ENCODE data around the gene TMPRSS12.
A peak's percentile ranks its signal among the peaks of the same experiment; 100 is the strongest.
"Not testable (repeated sequence)": the region's sequence is repeated elsewhere in the genome, so short reads cannot be mapped to it uniquely, and the experiment has no call there.

TMPRSS12 gene

DNA sequence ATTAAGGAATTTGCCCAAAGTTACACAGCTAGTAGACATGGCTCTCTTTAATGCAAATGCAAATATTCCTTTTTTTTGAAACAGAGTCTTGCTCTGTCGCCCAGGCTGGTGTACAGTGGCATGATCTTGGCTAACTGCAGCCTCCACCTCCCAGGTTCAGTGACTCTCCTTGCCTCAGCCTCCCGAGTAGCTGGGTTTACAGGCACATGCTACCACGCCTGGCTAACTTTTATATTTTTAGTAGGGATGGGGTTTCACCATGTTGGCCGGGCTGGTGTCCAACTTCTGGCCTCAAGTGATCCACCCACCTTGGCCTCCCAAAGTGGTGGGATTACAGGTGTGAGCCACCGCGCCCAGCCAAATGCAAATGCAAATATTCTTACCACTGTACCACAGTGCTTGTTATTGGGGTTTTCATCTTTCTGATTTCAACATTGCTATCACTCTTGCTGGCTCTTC is 85.1 kb downstream of the TMPRSS12 start:
- Mint-ChIP-seq H3K4me1 (peaks cover 49% of the 10 kb centered on the region), H3K27me3 (no peaks in the 10 kb centered on the region), H3K4me3 (peak overlapping the region; percentile 4 to 15), H3K9me3 (no peaks in the 10 kb centered on the region), H3K27ac (no peak overlapping the region)
- DNase-seq (no peak), ATAC-seq (no peak)

DNA sequence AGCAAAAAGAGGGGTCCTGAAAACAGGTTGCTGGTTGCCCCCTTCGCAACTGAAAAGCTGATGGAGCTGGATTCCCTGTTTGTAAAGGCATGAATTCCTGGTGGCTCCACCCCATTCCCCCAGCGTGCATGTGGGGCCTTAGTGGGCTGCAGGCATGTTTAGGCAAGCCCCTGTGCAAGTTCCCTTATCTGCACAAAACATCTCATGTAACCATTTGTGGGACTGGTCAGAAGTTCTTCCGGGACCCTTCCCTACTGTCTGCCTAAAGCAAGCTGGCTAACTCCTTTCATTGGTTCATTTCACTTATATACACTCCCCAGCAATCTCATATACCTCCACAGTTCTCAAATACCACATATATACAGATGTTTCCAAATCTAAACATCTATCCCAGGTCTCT is 85.7 kb downstream of the TMPRSS12 start:
- no peaks in the 10 kb centered on the region for H3K27me3 Mint-ChIP-seq
- H3K4me3 Mint-ChIP-seq = peak overlapping the region in 1 of 2 donors; percentile 4
- H3K27ac Mint-ChIP-seq = no peak overlapping the region
- H3K4me1 Mint-ChIP-seq = peaks cover 44% of the 10 kb centered on the region
- no peak for DNase-seq
- no peak for ATAC-seq
- H3K9me3 Mint-ChIP-seq = no peaks in the 10 kb centered on the region

DNA sequence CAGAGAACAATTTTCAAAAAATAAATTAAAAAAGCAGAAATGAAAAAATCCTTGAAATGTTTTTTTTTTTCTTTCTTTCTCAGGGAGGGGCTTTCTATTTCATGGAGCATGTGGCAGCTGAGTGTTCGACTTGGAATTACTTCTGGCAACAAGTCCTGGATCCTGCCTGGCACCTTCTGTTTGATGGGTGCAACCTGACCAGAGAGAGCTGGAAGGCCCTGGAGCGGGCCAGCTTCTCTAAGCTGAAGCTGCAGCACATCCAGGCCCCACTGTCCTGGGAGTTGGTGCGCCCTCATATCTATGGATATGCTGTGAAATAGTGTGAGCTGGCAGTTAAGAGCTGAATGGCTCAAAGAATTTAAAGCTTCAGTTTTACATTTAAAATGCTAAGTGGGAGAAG is 87.1 kb downstream of the TMPRSS12 start:
- Mint-ChIP-seq H3K9me3 (no peaks in the 10 kb centered on the region), H3K27ac (no peak overlapping the region), H3K27me3 (no peaks in the 10 kb centered on the region), H3K4me3 (no peak overlapping the region), H3K4me1 (peaks cover 33% of the 10 kb centered on the region)
- DNase-seq = no peak
- no peak for ATAC-seq

DNA sequence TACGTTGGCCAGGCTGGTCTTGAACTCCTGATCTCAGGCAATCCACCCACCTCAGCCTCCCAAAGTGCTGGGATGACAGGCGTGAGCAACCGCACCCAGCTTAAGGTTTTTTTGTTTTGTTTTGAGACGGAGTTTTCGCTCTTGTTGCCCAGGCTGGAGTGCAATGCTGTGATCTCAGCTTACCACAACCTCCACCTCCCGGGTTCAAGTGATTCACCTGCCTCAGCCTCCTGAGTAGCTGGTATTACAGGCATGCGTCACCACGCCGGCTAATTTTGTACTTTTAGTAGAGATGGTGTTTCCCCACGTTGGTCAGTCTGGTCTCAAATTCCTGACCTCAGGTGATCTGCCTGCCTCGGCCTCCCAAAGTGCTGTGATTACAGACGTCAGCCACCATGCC is 87.8 kb downstream of the TMPRSS12 start:
- H3K9me3 Mint-ChIP-seq, H3K4me3 Mint-ChIP-seq, H3K27me3 Mint-ChIP-seq, ATAC-seq, H3K27ac Mint-ChIP-seq: not testable (repeated sequence)
- DNase-seq = peak in 1 of 2 donors; percentile 15
- H3K4me1 Mint-ChIP-seq = peaks cover 27% of the 10 kb centered on the region

DNA sequence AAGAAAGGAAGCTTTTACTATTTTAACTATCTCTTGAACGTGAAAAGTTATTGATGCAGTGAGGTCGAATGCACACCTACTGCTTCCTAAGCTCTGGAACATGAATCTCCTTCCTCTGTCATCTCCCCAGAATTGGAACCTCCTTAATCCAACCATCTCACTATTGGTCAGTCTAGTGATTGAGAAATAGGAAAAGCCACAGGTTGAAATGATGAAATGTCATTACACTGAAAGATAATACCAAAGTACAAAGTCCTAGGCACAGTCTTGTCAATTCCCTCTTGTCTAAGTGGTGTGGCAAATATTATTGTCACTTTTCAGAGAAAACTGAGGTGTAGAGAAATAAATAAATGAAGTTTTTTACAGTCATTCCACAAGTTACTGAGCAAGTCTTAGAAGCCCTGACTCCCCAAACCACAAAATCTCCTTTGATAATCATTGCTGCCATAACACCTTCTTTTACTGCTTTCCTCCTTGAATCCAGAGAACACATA is 90.1 kb downstream of the TMPRSS12 start:
- no peak for DNase-seq
- Mint-ChIP-seq H3K27ac (no peak overlapping the region), H3K4me3 (no peak overlapping the region), H3K27me3 (no peaks in the 10 kb centered on the region), H3K4me1 (peaks cover 11% of the 10 kb centered on the region), H3K9me3 (peaks cover 0 to 7% of the 10 kb centered on the region in 2 donors)
- peak; percentile 65 for ATAC-seq

DNA sequence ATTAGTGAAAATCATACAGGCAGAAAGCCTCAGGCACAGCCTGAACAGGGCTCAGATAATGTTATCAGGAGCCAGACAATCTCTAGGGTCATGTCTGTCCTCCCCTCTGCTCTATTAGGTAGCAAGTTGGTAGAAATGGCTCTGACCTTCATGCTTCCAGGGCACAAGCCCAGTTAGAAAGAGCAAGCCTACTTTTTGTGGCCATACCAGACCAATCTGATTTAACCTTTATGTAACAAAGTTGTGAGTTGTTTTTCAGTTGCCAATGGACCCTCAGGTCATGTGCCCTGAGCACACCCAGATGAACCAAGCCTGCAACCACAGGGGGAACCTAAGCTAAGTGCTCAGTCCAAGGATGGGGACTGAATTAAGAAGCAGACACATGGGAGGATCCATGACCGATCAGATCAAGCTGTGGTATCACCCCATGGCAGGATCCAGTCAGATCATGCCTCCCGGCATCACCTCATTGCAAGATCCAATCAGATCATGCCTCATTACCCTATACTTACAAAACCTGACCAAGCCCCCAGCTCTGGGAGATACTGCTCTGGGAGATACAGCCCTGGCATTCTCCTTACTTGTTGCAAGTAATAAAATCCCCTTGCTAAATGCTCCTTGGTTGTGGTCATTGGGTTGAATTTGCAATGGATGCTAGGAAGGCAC is 90.9 kb downstream of the TMPRSS12 start:
- no peak overlapping the region for H3K4me3 Mint-ChIP-seq
- H3K4me1 Mint-ChIP-seq = peaks cover 4% of the 10 kb centered on the region
- DNase-seq = no peak
- peak; percentile 54 for ATAC-seq
- no peak overlapping the region for H3K27ac Mint-ChIP-seq
- H3K27me3 Mint-ChIP-seq = no peaks in the 10 kb centered on the region
- H3K9me3 Mint-ChIP-seq = peaks cover 4 to 10% of the 10 kb centered on the region in 2 donors

DNA sequence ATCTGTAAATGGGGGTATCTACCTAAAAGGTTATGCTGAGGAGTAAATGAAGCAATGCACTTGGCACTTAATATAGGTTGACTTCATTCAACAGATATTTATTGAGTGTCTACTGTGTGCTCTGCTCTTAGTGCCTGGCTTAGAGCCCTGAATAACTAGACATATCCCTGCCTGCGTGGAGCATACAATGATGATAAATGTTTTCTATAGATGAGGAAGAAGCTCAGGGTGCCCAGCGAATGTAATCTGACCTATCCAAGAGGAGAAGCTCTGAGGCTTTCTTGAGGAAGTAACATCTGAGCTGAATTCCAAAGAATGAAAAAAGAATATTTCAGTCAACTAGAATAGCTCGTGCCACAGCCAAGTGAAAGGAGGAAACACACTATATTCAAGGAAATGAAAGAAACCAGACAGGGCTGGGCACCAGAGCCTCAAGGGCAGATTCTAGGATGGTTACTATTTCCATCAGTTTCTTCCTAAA is 91.7 kb downstream of the TMPRSS12 start:
- Mint-ChIP-seq H3K4me3 (no peak overlapping the region), H3K27ac (no peak overlapping the region), H3K4me1 (no peaks in the 10 kb centered on the region), H3K27me3 (no peaks in the 10 kb centered on the region), H3K9me3 (peaks cover 8 to 12% of the 10 kb centered on the region in 2 donors)
- ATAC-seq (no peak), DNase-seq (no peak)

DNA sequence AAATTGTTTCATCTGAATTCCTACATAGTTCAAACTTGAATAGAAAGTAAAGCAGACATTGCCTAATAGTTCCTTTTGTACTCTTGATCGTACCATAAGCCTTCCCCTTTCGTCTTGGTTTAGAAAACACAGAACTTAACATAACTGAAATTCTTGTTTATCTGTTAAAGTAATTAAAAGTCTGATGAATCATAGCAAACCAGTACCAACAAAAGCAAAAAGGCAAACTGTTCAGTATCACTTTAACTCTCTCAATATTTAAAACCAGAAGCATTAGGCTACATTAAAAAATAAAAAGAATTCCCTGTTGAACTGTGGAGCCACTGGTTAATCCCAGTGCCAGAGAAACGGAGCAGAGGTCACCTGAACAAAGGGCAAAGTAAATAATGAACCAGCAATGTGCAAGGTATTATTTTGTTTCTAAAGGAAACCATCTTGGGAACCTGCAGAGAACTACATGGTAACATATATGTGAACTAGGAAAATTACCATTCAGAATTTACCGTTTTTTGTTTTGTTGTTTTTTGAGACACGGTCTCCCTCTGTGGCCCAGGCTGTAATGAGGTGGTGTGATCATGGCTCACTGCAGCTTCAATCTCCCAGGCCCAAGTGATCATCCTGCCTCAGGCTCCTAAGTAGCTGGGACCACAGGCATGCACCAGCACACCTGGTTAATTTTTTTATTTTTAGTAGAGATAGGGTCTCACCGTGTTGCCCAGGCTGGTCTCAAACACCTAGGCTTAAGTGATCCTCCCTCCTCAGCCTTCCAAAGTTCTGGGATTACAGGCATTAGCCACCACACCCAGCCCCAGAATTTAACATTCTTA is 92.5 kb downstream of the TMPRSS12 start:
- H3K27ac Mint-ChIP-seq = no peak overlapping the region
- H3K4me1 Mint-ChIP-seq = no peaks in the 10 kb centered on the region
- H3K27me3 Mint-ChIP-seq = no peaks in the 10 kb centered on the region
- no peak overlapping the region for H3K4me3 Mint-ChIP-seq
- ATAC-seq (no peak), DNase-seq (no peak)
- H3K9me3 Mint-ChIP-seq = peaks cover 8 to 12% of the 10 kb centered on the region in 2 donors

DNA sequence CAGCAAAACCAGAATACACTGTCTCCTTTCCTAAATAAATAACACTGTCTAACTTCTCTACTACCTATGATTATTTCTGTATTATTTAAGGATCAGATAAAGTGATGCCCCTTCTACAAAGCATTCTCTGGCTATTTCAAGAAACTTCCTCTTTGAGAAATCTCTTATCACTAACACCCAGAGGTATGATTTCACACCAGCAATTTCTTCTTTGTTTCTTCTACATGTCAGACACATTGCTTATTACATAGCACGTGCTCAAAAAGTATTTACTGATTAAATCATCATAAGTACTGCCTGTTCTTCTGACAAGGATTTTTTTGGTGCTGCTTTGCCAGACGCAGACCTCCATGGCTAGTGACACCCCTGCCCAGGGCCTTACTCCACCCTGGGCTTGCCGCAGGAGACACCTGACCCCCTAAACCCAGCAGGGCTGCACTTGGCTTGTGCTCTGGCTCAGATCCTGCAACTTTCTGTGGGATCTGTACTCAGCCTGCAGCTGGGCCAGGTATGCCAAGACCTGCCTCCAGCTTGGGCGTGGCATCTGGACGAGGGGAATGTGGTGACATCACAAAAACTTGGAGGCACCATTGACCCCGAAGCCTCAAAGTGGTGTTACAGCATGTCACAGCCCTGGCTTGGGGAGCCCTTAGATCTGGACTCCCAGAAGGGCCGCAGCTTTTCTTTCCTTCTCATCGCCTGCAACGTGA is 94.2 kb downstream of the TMPRSS12 start:
- no peak for ATAC-seq
- Mint-ChIP-seq H3K4me3 (no peak overlapping the region), H3K9me3 (peaks cover 8 to 12% of the 10 kb centered on the region in 2 donors), H3K27ac (no peak overlapping the region), H3K27me3 (no peaks in the 10 kb centered on the region), H3K4me1 (no peaks in the 10 kb centered on the region)
- DNase-seq = no peak

All from stimulated activated naive CD8-positive, alpha-beta T cell treated with anti-CD3 and anti-CD28 coated beads, Interleukin-15, amount 100 ng/mL, for 72 hours (primary cell).